Thyroid gland (tissue), 4 donors: Measurements from ENCODE around the gene NPSR1. TPM values are rescaled to one million over a fixed set of nuclear protein-coding genes. Genes with fewer than 3 reads are reported as not detected.
"Not testable (repeated sequence)": the region's sequence is repeated elsewhere in the genome, so short reads cannot be mapped to it uniquely, and the experiment has no call there.

Source experiments
- DNase-seq, 2 donors: peaks; one replicate each; pipeline ENCODE4 v3.0.0-alpha.2; 2019
- H3K27ac ChIP-seq, 3 donors: fragments of 200-600 bp; sonication (generic); 1 replicate in 2 of 3; 2 replicates in 1 of 3; pipeline ENCODE4 v1.5.1; 2016 to 2019; ENCODE audit warnings: mild to moderate bottlenecking in 1 of 3, moderate library complexity in 1 of 3
- H3K27me3 ChIP-seq: fragments of 200-600 bp; sonication (generic); one replicate; pipeline ENCODE4 v1.5.1; 2019
- H3K36me3 ChIP-seq, 2 donors: fragments of 200-600 bp; sonication (generic); one replicate each; pipeline ENCODE4 v1.5.1; 2016 to 2019
- H3K4me1 ChIP-seq, 2 donors: fragments of 200-600 bp; sonication (generic); one replicate each; pipeline ENCODE4 v1.5.1; 2017 to 2019
- H3K4me3 ChIP-seq, 3 donors: fragments of 200-600 bp; sonication (generic); replicated peaks in 1 of 3; 1 replicate in 2 of 3; 2 replicates in 1 of 3; pipeline ENCODE4 v1.5.1; 2016; ENCODE audit warnings: mild to moderate bottlenecking in 1 of 3
- H3K9me3 ChIP-seq: fragments of 200-600 bp; sonication (generic); one replicate; pipeline ENCODE4 v1.5.1; 2017
- CTCF ChIP-seq, 6 experiments: fragments of 200-600 bp in 3 of 6; fragments of 450-650 bp in 3 of 6; sonication (generic) in 3 of 6; IDR thresholded peaks; one replicate each; pipeline ENCODE4 v1.5.1; 2016 to 2019; ENCODE audit warnings: antibody characterized with exemption in 6 of 6, mild to moderate bottlenecking in 2 of 6, inconsistent platforms in 1 of 6, moderate library complexity in 1 of 6
- POLR2A ChIP-seq, 2 donors: fragments of 450-650 bp; IDR thresholded peaks; one replicate each; pipeline ENCODE4 v1.6.1; 2017; ENCODE audit warnings: antibody characterized with exemption in 2 of 2, mild to moderate bottlenecking in 2 of 2, moderate library complexity in 1 of 2
- WGBS, 2 donors: methylation state at CpG; one replicate each; pipeline ENCODE4 v1.1.5; 2017; 5-methylcytosine and 5-hydroxymethylcytosine counted together
- intact Hi-C: fragments of 100-400 bp; cut with DNase I; formaldehyde crosslinking; loops from one replicate; pipeline ENCODE4 v1.15.1; 2023
- total RNA-seq, 4 donors: library from RNA; depleted of rRNA; stranded (reverse); fragments of >200 nt; gene quantifications; one replicate each; pipeline ENCODE4 v1.2.3, GENCODE V29; 2016

Gene NPSR1
- total RNA-seq, 4 donors from 2014 or later, result not detected

GRCh38 chr7:34776748-34777358, 118.8 kb downstream of the NPSR1 start:
- Histone ChIP-seq H3K4me1 (no peaks in the 10 kb centered on the region), H3K27me3 (no peaks in the 10 kb centered on the region), H3K36me3 (no peaks in the 10 kb centered on the region), H3K4me3 (no peak overlapping the region), H3K9me3 (no peaks in the 10 kb centered on the region), H3K27ac (no peak overlapping the region)
- DNase-seq, result no peak
- 62 to 71% methylated on average over 1 of the region's 1 CpG for WGBS, 2 donors
- intact Hi-C loops, result no loop called here
- TF ChIP-seq POLR2A (IDR thresholded peaks at IDR 0.05) (no peak), CTCF (IDR thresholded peaks at IDR 0.05) (no peak)

GRCh38 chr7:34780546-34780945, 122.5 kb downstream of the NPSR1 start:
- TF ChIP-seq CTCF (IDR thresholded peaks at IDR 0.05), result no peak
- no peak for TF ChIP-seq POLR2A (IDR thresholded peaks at IDR 0.05)
- intact Hi-C loops, result no loop called here
- Histone ChIP-seq H3K4me1 (no peaks in the 10 kb centered on the region), H3K9me3 (no peaks in the 10 kb centered on the region), H3K36me3 (no peaks in the 10 kb centered on the region), H3K27me3 (no peaks in the 10 kb centered on the region), H3K4me3 (no peak overlapping the region), H3K27ac (no peak overlapping the region)
- no peak for DNase-seq
- 47 to 54% methylated on average over 3 of the region's 3 CpGs for WGBS, 2 donors

GRCh38 chr7:34787586-34787985, 129.6 kb downstream of the NPSR1 start:
- Histone ChIP-seq H3K4me3 (no peak overlapping the region), H3K4me1 (no peaks in the 10 kb centered on the region), H3K36me3 (no peaks in the 10 kb centered on the region), H3K27me3 (no peaks in the 10 kb centered on the region), H3K9me3 (no peaks in the 10 kb centered on the region), H3K27ac (no peak overlapping the region)
- 69 to 78% methylated on average over 1 of the region's 1 CpG for WGBS, 2 donors
- DNase-seq, result no peak
- intact Hi-C loops, result no loop called here
- TF ChIP-seq CTCF (IDR thresholded peaks at IDR 0.05) (no peak), POLR2A (IDR thresholded peaks at IDR 0.05) (no peak)

- no peak for DNase-seq
- Histone ChIP-seq H3K27me3 (no peaks in the 10 kb centered on the region), H3K4me3 (no peak overlapping the region), H3K36me3 (no peaks in the 10 kb centered on the region), H3K4me1 (no peaks in the 10 kb centered on the region), H3K9me3 (no peaks in the 10 kb centered on the region), H3K27ac (no peak overlapping the region)
- 67 to 68% methylated on average over 2 of the region's 2 CpGs for WGBS, 2 donors
- TF ChIP-seq POLR2A (IDR thresholded peaks at IDR 0.05) (no peak), CTCF (IDR thresholded peaks at IDR 0.05) (no peak)
- intact Hi-C loops, result no loop called here
These were observed 148.8 kb downstream of the NPSR1 start for GRCh38 chr7:34806831-34807230.

- no peak for DNase-seq
- WGBS, 2 donors, result 72 to 83% methylated on average over 7 of the region's 7 CpGs
- Histone ChIP-seq H3K27ac (no peak overlapping the region), H3K4me3 (no peak overlapping the region), H3K4me1 (no peaks in the 10 kb centered on the region), H3K27me3 (no peaks in the 10 kb centered on the region), H3K36me3 (no peaks in the 10 kb centered on the region), H3K9me3 (no peaks in the 10 kb centered on the region)
- intact Hi-C loops, result no loop called here
- TF ChIP-seq POLR2A (IDR thresholded peaks at IDR 0.05), result no peak
- no peak for TF ChIP-seq CTCF (IDR thresholded peaks at IDR 0.05)
These were observed 149.7 kb downstream of the NPSR1 start for GRCh38 chr7:34807548-34808340.

- DNase-seq, H3K36me3 ChIP-seq, intact Hi-C loops, H3K27ac ChIP-seq, H3K27me3 ChIP-seq, H3K4me3 ChIP-seq, H3K4me1 ChIP-seq, H3K9me3 ChIP-seq: not testable (repeated sequence)
- WGBS, 2 donors, result 64 to 65% methylated on average over 7 of the region's 7 CpGs
These were observed 156.3 kb downstream of the NPSR1 start for GRCh38 chr7:34814203-34814842.
